ENCODE data around the gene OR5K4. TPM values are rescaled to one million over a fixed set of nuclear protein-coding genes. Genes with fewer than 3 reads are reported as not detected.

The OR5K4 gene
- total RNA-seq: not detected

- Histone ChIP-seq H3K4me3 (no peak within 1 kb of the TSS), H3K36me3 (no peaks in the 10 kb centered on the region), H3K4me1 (no peaks in the 10 kb centered on the region), H3K9me3 (no peaks in the 10 kb centered on the region), H3K27me3 (no peaks in the 10 kb centered on the region), H3K27ac (no peak within 1 kb of the TSS)
- no peak for TF ChIP-seq CTCF (IDR thresholded peaks at IDR 0.05)
- TF ChIP-seq POLR2A (IDR thresholded peaks at IDR 0.05): no peak
- no peak for DNase-seq
Measured at GRCh38 chr3:98353554-98353953, at the start of gene OR5K4. Gene OR5K4, plus strand, starts transcription at chr3:98353854. Its CDS starts 0 bp downstream, at chr3:98353854.

- Histone ChIP-seq H3K27ac (no peak overlapping the region), H3K36me3 (no peaks in the 10 kb centered on the region), H3K9me3 (no peaks in the 10 kb centered on the region), H3K27me3 (no peaks in the 10 kb centered on the region), H3K4me1 (no peaks in the 10 kb centered on the region), H3K4me3 (no peak overlapping the region)
- no peak for DNase-seq
- TF ChIP-seq POLR2A (IDR thresholded peaks at IDR 0.05): no peak
- TF ChIP-seq CTCF (IDR thresholded peaks at IDR 0.05): no peak
Measured at GRCh38 chr3:98322101-98322500, 31.6 kb upstream of the OR5K4 start.

GRCh38 chr3:98322686-98323085, 31.0 kb upstream of the OR5K4 start:
- Histone ChIP-seq H3K27me3 (no peaks in the 10 kb centered on the region), H3K9me3 (no peaks in the 10 kb centered on the region), H3K4me1 (no peaks in the 10 kb centered on the region), H3K4me3 (no peak overlapping the region), H3K36me3 (no peaks in the 10 kb centered on the region), H3K27ac (no peak overlapping the region)
- no peak for TF ChIP-seq POLR2A (IDR thresholded peaks at IDR 0.05)
- TF ChIP-seq CTCF (IDR thresholded peaks at IDR 0.05): no peak
- no peak for DNase-seq

GRCh38 chr3:98323425-98323824, 30.2 kb upstream of the OR5K4 start:
- H3K36me3 ChIP-seq: no peaks in the 10 kb centered on the region
- H3K27ac ChIP-seq: no peak overlapping the region
- DNase-seq: no peak
- no peaks in the 10 kb centered on the region for H3K9me3 ChIP-seq
- no peaks in the 10 kb centered on the region for H3K4me1 ChIP-seq
- no peaks in the 10 kb centered on the region for H3K27me3 ChIP-seq
- no peak for TF ChIP-seq CTCF (IDR thresholded peaks at IDR 0.05)
- TF ChIP-seq POLR2A (IDR thresholded peaks at IDR 0.05): no peak
- H3K4me3 ChIP-seq: no peak overlapping the region

- Histone ChIP-seq H3K27me3 (no peaks in the 10 kb centered on the region), H3K4me3 (no peak overlapping the region), H3K36me3 (no peaks in the 10 kb centered on the region), H3K4me1 (no peaks in the 10 kb centered on the region), H3K27ac (no peak overlapping the region), H3K9me3 (no peaks in the 10 kb centered on the region)
- TF ChIP-seq CTCF (IDR thresholded peaks at IDR 0.05) (no peak), POLR2A (IDR thresholded peaks at IDR 0.05) (no peak)
- DNase-seq: no peak
Measured at GRCh38 chr3:98325055-98325454, 28.6 kb upstream of the OR5K4 start.

Measured in Peyer's patch (tissue), 4 donors.